Heart right ventricle (tissue), 16 donors: ENCODE measurements around the gene IPCEF1. TPM values are rescaled to one million over a fixed set of nuclear protein-coding genes. Genes with fewer than 3 reads are reported as not detected.
"Not testable (repeated sequence)": the region's sequence is repeated elsewhere in the genome, so short reads cannot be mapped to it uniquely, and the experiment has no call there.

Experiments used
- ATAC-seq, 8 donors: fragments of 200-7000 bp; cut with Tn5 transposase; one replicate each; pipeline ENCODE4 v1.9.1; 2020; ENCODE audit warnings: mild to moderate bottlenecking in 8 of 8, moderate library complexity in 8 of 8, moderate number of reproducible peaks in 1 of 8
- DNase-seq, 2 donors: peaks; one replicate each; pipeline ENCODE4 v3.0.0-alpha.2; 2020
- H3K27ac ChIP-seq, 10 donors: fragments of 200-600 bp; sonication (generic) in 2 of 10; one replicate each; pipeline versions ENCODE4 v1.5.0 to v1.8.0; 2020 to 2022; ENCODE audit warnings: mild to moderate bottlenecking in 3 of 10
- H3K27me3 ChIP-seq, 7 donors: fragments of 200-600 bp; one replicate each; pipeline ENCODE4 v1.8.0; 2021 to 2022; ENCODE audit warnings: mild to moderate bottlenecking in 2 of 7
- H3K36me3 ChIP-seq, 9 donors: fragments of 200-600 bp; sonication (generic) in 1 of 9; one replicate each; pipeline versions ENCODE4 v1.5.0 to v1.8.0; 2020 to 2022; ENCODE audit warnings: mild to moderate bottlenecking in 2 of 9
- H3K4me1 ChIP-seq, 9 donors: fragments of 200-600 bp; sonication (generic) in 1 of 9; one replicate each; pipeline versions ENCODE4 v1.5.0 to v1.8.0; 2020 to 2022; ENCODE audit warnings: mild to moderate bottlenecking in 4 of 9
- H3K4me3 ChIP-seq, 10 donors: fragments of 200-600 bp; sonication (generic) in 2 of 10; one replicate each; pipeline versions ENCODE4 v1.5.0 to v1.8.0; 2020 to 2022; ENCODE audit warnings: mild to moderate bottlenecking in 7 of 10, moderate library complexity in 2 of 10
- H3K9me3 ChIP-seq, 11 donors: fragments of 200-600 bp in 10 of 11; sonication (generic) in 2 of 11; one replicate each; pipeline versions ENCODE4 v1.5.0 to v1.8.0; 2013 to 2022; ENCODE audit warnings: mild to moderate bottlenecking in 2 of 11, control low read depth in 1 of 11, moderate library complexity in 1 of 11
- CTCF ChIP-seq, 9 donors: fragments of 200-600 bp; sonication (generic) in 2 of 9; IDR thresholded peaks; one replicate each; pipeline versions ENCODE4 v1.5.0 to v1.8.0; 2021 to 2022; ENCODE audit warnings: antibody characterized with exemption in 9 of 9, mild to moderate bottlenecking in 5 of 9, moderate library complexity in 1 of 9
- WGBS, 2 donors: extraction: QIAGEN DNeasy Blood & Tissue Kit; methylation state at CpG; one replicate each; pipeline ENCODE4 v1.1.7; 2013; ENCODE audit warnings: inconsistent platforms in 1 of 2; 5-methylcytosine and 5-hydroxymethylcytosine counted together
- intact Hi-C, 10 donors: fragments of 100-400 bp; cut with DNase I; formaldehyde crosslinking; loops; one replicate each; pipeline versions ENCODE4 v1.11.1 to v1.14.2; 2022
- polyA plus RNA-seq, 2 donors: library from polyadenylated mRNA; stranded (reverse); fragments of 200-250 nt; gene quantifications; one replicate each; pipeline ENCODE4 v1.2.3, GENCODE V29; 2013
- total RNA-seq, 10 donors: library from RNA; stranded (reverse); fragmentation: NEBNext Ultra II Directional in 3 of 10; extraction: Animal tissue kit (Norgen Biotek cat#: 25700) in 3 of 10; gene quantifications; one replicate each; pipeline versions ENCODE4 v1.2.1 to v1.2.4, GENCODE V29; 2021 to 2023
- donor health status: Arrhythmogenic right ventricular cardiomyopathy.
- donor health status: ischemic (EF 13 %, LVEDD 7.1; RV severe dilation, severe dysfunction).
- donor health status: healthy with polysubstance abuse.
- donor health status: DM: no; HTN: yes; CAD: no.
- donor health status: DM: no; HTN: no; CAD: no.
- donor health status: ischemic (EF 25% LVEDD 6.9; RV normal size, moderate dysfunction).
- donor health status: ischemic (EF 25% LVEDD 5.7; RV mildly dilated, moderate dysfunction).
- donor health status: healthy.
- donor health status: DM: yes; HTN: yes; CAD: no.
- donor health status: Ischemic cardiomyopathy.
- donor health status: ischemic (EF 35%, LVEDD 5.7; RV mildly dilated, moderate dysfunction).
- donor health status: nonischemic (EF 11% LVEDD 7.7; RV severe dilation, severe dysfunction).
- donor health status: DM: yes; HTN: yes; CAD: no.
- donor health status: PGD.
- donor health status: ischemic (EF 29% LVEDD 5.4; RV normal size, mild dysfunction).
- donor health status: nonischemic (EF 23%, LVEDD 6.1; RV moderate dilation, normal function).

IPCEF1 gene
- total and polyA plus RNA-seq, 12 donors: 0.06 to 5.0 (median 1.4) TPM

GRCh38 chr6:154331750-154332149, 24.9 kb downstream of the IPCEF1 start:
- peaks cover 0 to 3% (median 0%) of the 10 kb centered on the region in 9 donors for H3K4me1 ChIP-seq
- no peaks in the 10 kb centered on the region for H3K27me3 ChIP-seq
- intact Hi-C loops: no loop called here
- DNase-seq (no peak), ATAC-seq (no peak)
- WGBS, 2 donors: 98% methylated on average over 2 of the region's 2 CpGs
- no peak overlapping the region for H3K4me3 ChIP-seq
- H3K27ac ChIP-seq: no peak overlapping the region
- no peak for TF ChIP-seq CTCF (IDR thresholded peaks at IDR 0.05)
- peaks cover 0 to 9% (median 0%) of the 10 kb centered on the region in 11 donors for H3K9me3 ChIP-seq
- no peaks in the 10 kb centered on the region for H3K36me3 ChIP-seq

GRCh38 chr6:154329350-154330170, 27.0 kb downstream of the IPCEF1 start:
- Histone ChIP-seq H3K4me3 (no peak overlapping the region), H3K4me1 (peaks cover 0 to 3% (median 0%) of the 10 kb centered on the region in 9 donors)
- 87 to 89% methylated on average over 10 of the region's 10 CpGs for WGBS, 2 donors

GRCh38 chr6:154327313-154327712, 29.3 kb downstream of the IPCEF1 start:
- DNase-seq, H3K27ac ChIP-seq, intact Hi-C loops, H3K4me3 ChIP-seq, H3K36me3 ChIP-seq, H3K27me3 ChIP-seq, ATAC-seq, H3K4me1 ChIP-seq: not testable (repeated sequence)
- 96 to 100% methylated on average over 1 of the region's 1 CpG for WGBS, 2 donors
- peaks cover 0 to 10% (median 0%) of the 10 kb centered on the region in 11 donors for H3K9me3 ChIP-seq

More at GRCh38 chr6:154329350-154330170, 27.0 kb downstream of the IPCEF1 start:
- Histone ChIP-seq H3K27me3 (no peaks in the 10 kb centered on the region), H3K27ac (no peak overlapping the region), H3K36me3 (no peaks in the 10 kb centered on the region), H3K9me3 (peaks cover 0 to 10% (median 0%) of the 10 kb centered on the region in 11 donors)
- ATAC-seq (no peak), DNase-seq (no peak)
- intact Hi-C loops: no loop called here
- TF ChIP-seq CTCF (IDR thresholded peaks at IDR 0.05): no peak

- H3K36me3 ChIP-seq: no peaks in the 10 kb centered on the region
- H3K27me3 ChIP-seq: no peaks in the 10 kb centered on the region
- intact Hi-C loops: no loop called here
- H3K9me3 ChIP-seq: peaks cover 0 to 2% (median 0%) of the 10 kb centered on the region in 11 donors
- H3K27ac ChIP-seq: no peak overlapping the region
- no peak overlapping the region for H3K4me3 ChIP-seq
- no peak for ATAC-seq
- TF ChIP-seq CTCF (IDR thresholded peaks at IDR 0.05): no peak
- peaks cover 0 to 3% (median 0%) of the 10 kb centered on the region in 9 donors for H3K4me1 ChIP-seq
- DNase-seq: no peak
These were observed 31.5 kb downstream of the IPCEF1 start for GRCh38 chr6:154325142-154325541.

GRCh38 chr6:154320181-154320580, 36.4 kb downstream of the IPCEF1 start:
- H3K4me1 ChIP-seq: peaks cover 0 to 6% (median 0%) of the 10 kb centered on the region in 9 donors
- intact Hi-C loops: no loop called here
- DNase-seq (no peak), ATAC-seq (no peak)
- no peaks in the 10 kb centered on the region for H3K36me3 ChIP-seq
- no peak overlapping the region for H3K4me3 ChIP-seq
- TF ChIP-seq CTCF (IDR thresholded peaks at IDR 0.05): no peak
- no peaks in the 10 kb centered on the region for H3K9me3 ChIP-seq
- no peaks in the 10 kb centered on the region for H3K27me3 ChIP-seq
- H3K27ac ChIP-seq: no peak overlapping the region
- WGBS, 2 donors: 73 to 86% methylated on average over 3 of the region's 3 CpGs
